IMR-90 (cell line): ENCODE measurements around the gene GNAZ. TPM values are rescaled to one million over a fixed set of nuclear protein-coding genes. Genes with fewer than 3 reads are reported as not detected.

Experiments
- ATAC-seq: fragments of 200-7000 bp; cut with Tn5 transposase; 2 replicates; pipeline ENCODE4 v1.9.1; 2020; ENCODE audit warnings: low read depth, mild to moderate bottlenecking, moderate library complexity
- BruUV-seq: library from RNA; stranded (reverse); fragments of 400-500 nt; replicated peaks from 2 replicates; lab custom pipeline; 2021; lab: Mats Ljungman, UMichigan
- CTCF ChIA-PET: fragments of 300-600 bp; formaldehyde crosslinking; extraction: SDS; loops from one replicate; lab custom pipeline; 2021; ENCODE audit warnings: antibody characterized with exemption; lab: Yijun Ruan, JAX
- POLR2A ChIA-PET: fragments of 300-600 bp; sonication (Branson Sonifier 250); formaldehyde crosslinking; loops from one replicate; lab custom pipeline; 2022; ENCODE audit warnings: antibody characterized with exemption; ENCODE audit not compliant: unreplicated experiment; lab: Charles Lee
- DNase-seq: peaks from one replicate; pipeline ENCODE4 v3.0.0; 2013
- H2AFZ ChIP-seq: replicated peaks from 2 replicates; pipeline ENCODE3; 2013; ENCODE audit warnings: low read length, mild to moderate bottlenecking; ENCODE audit not compliant: poor library complexity
- H2AK5ac ChIP-seq: 2 replicates; pipeline ENCODE4 v1.6.1; 2013; ENCODE audit warnings: low read depth, low read length, inconsistent platforms
- H2AK9ac ChIP-seq: replicated peaks from 2 replicates; pipeline ENCODE3; 2013; ENCODE audit warnings: mild to moderate bottlenecking, low read depth, low read length, moderate library complexity; ENCODE audit not compliant: poor library complexity
- H2BK120ac ChIP-seq: 2 replicates; pipeline ENCODE4 v1.6.1; 2013; ENCODE audit warnings: low read depth, low read length, inconsistent platforms
- H2BK15ac ChIP-seq: 3 replicates; pipeline ENCODE4 v1.6.1; 2013; ENCODE audit warnings: low read depth, low read length, inconsistent platforms
- H2BK20ac ChIP-seq: 2 replicates; pipeline ENCODE4 v1.6.1; 2013; ENCODE audit warnings: low read depth, mild to moderate bottlenecking, inconsistent platforms, low read length, moderate library complexity
- H2BK5ac ChIP-seq: 2 replicates; pipeline ENCODE4 v1.6.1; 2013; ENCODE audit warnings: mild to moderate bottlenecking, low read depth, low read length, inconsistent platforms; ENCODE audit not compliant: poor library complexity, severe bottlenecking
- H3K14ac ChIP-seq: replicated peaks from 2 replicates; pipeline ENCODE4 v1.6.1; 2013; ENCODE audit warnings: low read depth, low read length, inconsistent platforms
- H3K18ac ChIP-seq: 2 replicates; pipeline ENCODE4 v1.6.1; 2013; ENCODE audit warnings: low read depth, low read length, control low read depth
- H3K23ac ChIP-seq: 2 replicates; pipeline ENCODE4 v1.6.1; 2013; ENCODE audit warnings: low read depth, low read length, inconsistent platforms
- H3K27ac ChIP-seq: 2 replicates; pipeline ENCODE4 v1.5.1; 2013; ENCODE audit warnings: mild to moderate bottlenecking, control low read depth, low read length; ENCODE audit not compliant: insufficient read depth
- H3K27me3 ChIP-seq: 2 replicates; pipeline ENCODE4 v1.6.1; 2013; ENCODE audit warnings: low read length; ENCODE audit not compliant: control insufficient read depth, insufficient read depth
- H3K36me3 ChIP-seq: 2 replicates; pipeline ENCODE4 v1.6.1; 2013; ENCODE audit warnings: low read length, mixed read lengths; ENCODE audit not compliant: control insufficient read depth, insufficient read depth
- H3K4ac ChIP-seq: 2 replicates; pipeline ENCODE4 v1.6.1; 2013; ENCODE audit warnings: low read depth, low read length, inconsistent platforms
- H3K4me1 ChIP-seq: 2 replicates; pipeline ENCODE4 v1.6.1; 2013; ENCODE audit warnings: low read length, mixed read lengths; ENCODE audit not compliant: control insufficient read depth, insufficient read depth
- H3K4me2 ChIP-seq: 2 replicates; pipeline ENCODE4 v1.6.1; 2013; ENCODE audit warnings: low read depth, mild to moderate bottlenecking, control low read depth, low read length, moderate library complexity
- H3K4me3 ChIP-seq: 2 replicates; pipeline ENCODE4 v1.5.1; 2013; ENCODE audit warnings: low read depth, mild to moderate bottlenecking, control low read depth, low read length, moderate library complexity; ENCODE audit not compliant: insufficient read depth
- H3K56ac ChIP-seq: 2 replicates; pipeline ENCODE4 v1.6.1; 2013; ENCODE audit warnings: low read length, inconsistent platforms; ENCODE audit not compliant: insufficient read depth; ENCODE audit errors: extremely low read depth
- H3K79me1 ChIP-seq, 2 experiments: 2 replicates each; pipeline ENCODE4 v1.6.1; 2013; ENCODE audit warnings: low read length in 2 of 2, inconsistent platforms in 1 of 2, low read depth in 1 of 2
- H3K9ac ChIP-seq: 2 replicates; pipeline ENCODE4 v1.6.1; 2013; ENCODE audit warnings: low read depth, low read length, control low read depth
- H3K9me1 ChIP-seq: 2 replicates; pipeline ENCODE4 v1.6.1; 2013; ENCODE audit warnings: low read length, inconsistent platforms; ENCODE audit not compliant: insufficient read depth
- H3K9me3 ChIP-seq: 2 replicates; pipeline ENCODE4 v1.6.1; 2013; ENCODE audit warnings: low read length; ENCODE audit not compliant: control insufficient read depth, insufficient read depth
- H4K20me1 ChIP-seq: 2 replicates; pipeline ENCODE4 v1.6.1; 2013; ENCODE audit warnings: low read length, inconsistent platforms; ENCODE audit not compliant: insufficient read depth
- H4K5ac ChIP-seq: 2 replicates; pipeline ENCODE4 v1.6.1; 2013; ENCODE audit warnings: mild to moderate bottlenecking, low read depth, low read length, control low read depth
- H4K8ac ChIP-seq, 2 experiments: 2 replicates each; pipeline ENCODE4 v1.6.1; 2013; ENCODE audit warnings: low read depth in 2 of 2, low read length in 2 of 2, control low read depth in 1 of 2, inconsistent platforms in 1 of 2
- H4K91ac ChIP-seq: 2 replicates; pipeline ENCODE4 v1.6.1; 2013; ENCODE audit warnings: low read depth, low read length, inconsistent platforms; ENCODE audit not compliant: insufficient read depth
- BHLHE40 ChIP-seq: fragments of 150-350 bp; IDR thresholded peaks from 2 replicates; pipeline ENCODE4 v1.6.1; 2016; ENCODE audit warnings: mild to moderate bottlenecking, low read depth, low read length
- CEBPB ChIP-seq: IDR thresholded peaks from 2 replicates; pipeline ENCODE4 v1.6.1; 2012; ENCODE audit warnings: low read depth, low read length, improper control_type of control experiment
- CHD1 ChIP-seq: IDR thresholded peaks from 2 replicates; pipeline ENCODE4 v1.6.1; 2012; ENCODE audit warnings: low read depth, low read length, improper control_type of control experiment
- CTCF ChIP-seq: conservative IDR thresholded peaks from 2 replicates; pipeline ENCODE4 v1.5.1; 2012; ENCODE audit warnings: mild to moderate bottlenecking, low read depth, low read length, improper control_type of control experiment
- ELK1 ChIP-seq: fragments of 150-350 bp; IDR thresholded peaks from 2 replicates; pipeline ENCODE4 v1.6.1; 2016; ENCODE audit warnings: low read depth, mild to moderate bottlenecking, low read length, moderate library complexity, borderline replicate concordance
- FOS ChIP-seq: fragments of 150-350 bp; IDR thresholded peaks from 2 replicates; pipeline ENCODE4 v1.6.1; 2016; ENCODE audit warnings: low read depth, low read length
- MAFK ChIP-seq: IDR thresholded peaks from 2 replicates; pipeline ENCODE4 v1.6.1; 2012; ENCODE audit warnings: low read depth, low read length, improper control_type of control experiment
- MAZ ChIP-seq: IDR thresholded peaks from 2 replicates; pipeline ENCODE4 v1.6.1; 2012; ENCODE audit warnings: low read depth, mild to moderate bottlenecking, low read length, improper control_type of control experiment, moderate library complexity, borderline replicate concordance
- MXI1 ChIP-seq: IDR thresholded peaks from 2 replicates; pipeline ENCODE4 v1.6.1; 2012; ENCODE audit warnings: low read depth, mild to moderate bottlenecking, low read length, moderate library complexity, borderline replicate concordance
- NFE2L2 ChIP-seq: fragments of 150-350 bp; IDR thresholded peaks from 2 replicates; pipeline ENCODE4 v1.6.1; 2016; ENCODE audit warnings: low read depth, mild to moderate bottlenecking, low read length
- POLR2A ChIP-seq: IDR thresholded peaks from 2 replicates; pipeline ENCODE4 v1.6.1; 2012; ENCODE audit warnings: mild to moderate bottlenecking, low read depth, low read length
- RAD21 ChIP-seq: IDR thresholded peaks from 2 replicates; pipeline ENCODE4 v1.6.1; 2012; ENCODE audit warnings: low read length, improper control_type of control experiment
- RCOR1 ChIP-seq: IDR thresholded peaks from 2 replicates; pipeline ENCODE4 v1.6.1; 2012; ENCODE audit warnings: mild to moderate bottlenecking, low read length, improper control_type of control experiment; ENCODE audit not compliant: insufficient replicate concordance
- RFX5 ChIP-seq: IDR thresholded peaks from 2 replicates; pipeline ENCODE4 v1.8.0; 2012; ENCODE audit warnings: low read depth, mild to moderate bottlenecking, low read length, moderate library complexity
- SMC3 ChIP-seq: fragments of 150-350 bp; IDR thresholded peaks from 2 replicates; pipeline ENCODE4 v1.6.1; 2016; ENCODE audit warnings: low read depth, mild to moderate bottlenecking, antibody characterized with exemption, low read length, moderate library complexity
- WGBS, 2 experiments: methylation state at CpG; one replicate each; pipeline versions ENCODE4 v1.1.5 to v1.1.7; 2013; ENCODE audit warnings: missing lambda C conversion rate in 2 of 2; ENCODE audit not compliant: insufficient read length in 1 of 2; ENCODE audit errors: extremely low coverage in 2 of 2; 5-methylcytosine and 5-hydroxymethylcytosine counted together
- dilution Hi-C: fragments of 300-500 bp; cut with HindIII; formaldehyde crosslinking; loops from one replicate; pipeline ENCODE4 v1.14.3; 2018; ENCODE audit warnings: low sequenced_read_pairs; ENCODE audit not compliant: unreplicated experiment
- in situ Hi-C: fragments of 300-500 bp; cut with MboI; formaldehyde crosslinking; loops from 3 replicates; pipeline ENCODE4 v1.14.3; 2019; ENCODE audit warnings: low sequenced_read_pairs, inconsistent platforms, mixed read lengths
- intact Hi-C: fragments of 100-400 bp; cut with micrococcal nuclease; formaldehyde crosslinking; loops from 2 replicates; pipeline ENCODE4 v1.10.0; 2022
- polyA plus RNA-seq, 3 experiments: library from polyadenylated mRNA; depleted of rRNA; stranded (reverse); fragments of >200 nt; gene quantifications; 2 replicates each; pipeline ENCODE4 v1.2.3, GENCODE V29; 2012; ENCODE audit warnings: low replicate concordance in 1 of 3
- total RNA-seq: library from RNA; depleted of rRNA; stranded (reverse); fragments of >200 nt; gene quantifications from 2 replicates; pipeline ENCODE4 v1.2.3, GENCODE V29; 2012
- TF ChIP-seq, protein P1 (sequence below): fragments of 150-350 bp; IDR thresholded peaks from 2 replicates; pipeline ENCODE4 v1.6.1; 2017; ENCODE audit warnings: mild to moderate bottlenecking, antibody characterized with exemption, low read length, low read depth

Gene GNAZ
- total and polyA plus RNA-seq, 2 of the 4 experiments (the other 2 are of a cell fraction) = 1.5 to 2.5 TPM

DNA sequence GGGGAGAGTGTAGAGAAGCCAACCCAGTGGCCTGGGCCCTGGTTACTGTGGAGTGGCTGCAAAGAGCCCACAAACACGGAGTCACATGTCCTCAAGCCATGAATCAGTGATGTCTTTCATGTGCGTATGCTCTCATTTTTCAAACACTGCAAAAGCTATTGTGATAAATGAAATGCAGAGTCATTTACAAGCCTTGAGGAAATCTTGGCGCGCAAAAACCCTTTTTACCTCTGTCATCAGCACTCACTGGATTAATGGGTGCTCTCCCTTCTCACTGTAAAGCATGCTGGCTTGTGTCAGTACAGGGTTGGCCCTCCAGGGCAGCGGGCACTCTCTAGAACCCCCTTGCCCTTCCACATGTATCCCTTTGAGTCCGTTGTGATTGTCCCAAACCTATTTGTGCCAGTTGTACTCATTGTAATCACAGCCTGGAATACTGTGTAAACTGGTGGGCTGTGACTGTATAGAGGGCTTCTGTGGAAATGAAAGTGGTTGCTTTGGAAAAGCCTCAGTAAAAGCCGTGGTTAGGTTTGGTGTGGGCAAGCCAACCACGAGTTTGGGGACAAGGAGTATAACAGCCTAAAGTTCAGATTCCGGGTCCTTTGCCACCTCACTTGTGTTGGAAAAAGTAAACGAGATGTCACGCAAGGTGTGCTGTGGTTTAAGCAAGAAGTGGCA lies 10.4 kb downstream of the GNAZ start:
- 57% methylated on average over 5 of the region's 11 CpGs; no CpG with 5 or more reads in 1 of the 2 experiments for WGBS, 2 experiments
- H3K27ac ChIP-seq = no peak overlapping the region
- no peak overlapping the region for H3K14ac ChIP-seq
- H3K79me1 ChIP-seq = no peaks in the 10 kb centered on the region
- H2AFZ ChIP-seq = no peak overlapping the region
- no peak overlapping the region for H3K23ac ChIP-seq
- no peak overlapping the region for H3K9ac ChIP-seq
- H3K9me3 ChIP-seq = no peaks in the 10 kb centered on the region
- TF ChIP-seq, protein P1, sequence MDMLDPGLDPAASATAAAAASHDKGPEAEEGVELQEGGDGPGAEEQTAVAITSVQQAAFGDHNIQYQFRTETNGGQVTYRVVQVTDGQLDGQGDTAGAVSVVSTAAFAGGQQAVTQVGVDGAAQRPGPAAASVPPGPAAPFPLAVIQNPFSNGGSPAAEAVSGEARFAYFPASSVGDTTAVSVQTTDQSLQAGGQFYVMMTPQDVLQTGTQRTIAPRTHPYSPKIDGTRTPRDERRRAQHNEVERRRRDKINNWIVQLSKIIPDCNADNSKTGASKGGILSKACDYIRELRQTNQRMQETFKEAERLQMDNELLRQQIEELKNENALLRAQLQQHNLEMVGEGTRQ = no peak
- TF ChIP-seq CTCF (no peak), ELK1 (no peak), CHD1 (no peak), MXI1 (no peak), NFE2L2 (no peak), MAFK (no peak), FOS (no peak), SMC3 (no peak), POLR2A (no peak), RFX5 (no peak), RAD21 (no peak), MAZ (no peak), BHLHE40 (no peak), CEBPB (no peak), RCOR1 (no peak)
- ATAC-seq (no peak), DNase-seq (no peak)
- no peak overlapping the region for H3K4me2 ChIP-seq
- H3K4me1 ChIP-seq = no peaks in the 10 kb centered on the region
- intact Hi-C loops (no loop called here), dilution Hi-C loops (no loop called here), in situ Hi-C loops (no loop called here)
- H3K4ac ChIP-seq = no peak overlapping the region
- no peak overlapping the region for H2BK5ac ChIP-seq
- H4K5ac ChIP-seq = no peak overlapping the region
- no peaks in the 10 kb centered on the region; the same call in 1 of the 2 replicates for H3K27me3 ChIP-seq
- CTCF ChIA-PET = no interaction called here
- H3K4me3 ChIP-seq = no peak overlapping the region
- H3K9me1 ChIP-seq = 0 out of 2 replicates have a peak, but pooled peaks cover 2% of the 10 kb centered on the region
- H2AK9ac ChIP-seq = no peak overlapping the region
- H4K91ac ChIP-seq = no peak overlapping the region
- no peak overlapping the region for H2BK20ac ChIP-seq
- no peak overlapping the region for H3K56ac ChIP-seq
- no peaks in the 10 kb centered on the region for H4K20me1 ChIP-seq
- POLR2A ChIA-PET = no interaction called here
- no peak overlapping the region for H3K18ac ChIP-seq
- H2AK5ac ChIP-seq = no peak overlapping the region
- no peak overlapping the region for H2BK15ac ChIP-seq
- H2BK120ac ChIP-seq = no peak overlapping the region
- no peaks in the 10 kb centered on the region for H3K36me3 ChIP-seq
- BruUV-seq = no TSS peak
- H4K8ac ChIP-seq = no peak overlapping the region
